HG03469 (cell line): ENCODE data around the gene SERPINB1.
"Not testable (repeated sequence)": the region's sequence is repeated elsewhere in the genome, so short reads cannot be mapped to it uniquely, and the experiment has no call there.

Experiments
- ATAC-seq: cut with Tn5 transposase; IDR thresholded peaks from one replicate; pipeline ENCODE4 v1.9.1; 2021; ENCODE audit warnings: mild to moderate bottlenecking, moderate library complexity, moderate number of reproducible peaks; ENCODE audit not compliant: unreplicated experiment

The SERPINB1 gene

DNA sequence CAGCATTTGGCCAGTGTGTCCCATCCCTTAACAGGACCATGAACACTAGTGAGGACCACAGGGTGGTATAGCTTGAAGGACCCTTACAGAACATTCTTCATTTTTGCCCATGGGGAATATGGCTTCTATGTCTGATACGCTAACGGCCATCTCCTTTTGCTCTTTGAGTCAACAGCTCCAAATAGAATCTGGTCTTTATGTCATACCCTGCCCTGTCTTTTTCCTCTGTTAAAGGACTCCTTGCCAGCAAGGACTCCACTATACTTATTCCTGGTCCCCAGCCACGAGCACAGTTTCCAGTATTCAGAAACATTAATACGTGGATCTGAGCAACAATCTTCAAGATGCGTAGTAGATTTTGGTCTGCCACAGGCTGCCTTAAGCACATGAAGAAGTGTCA, 22.5 kb downstream of the SERPINB1 start:
- ATAC-seq, result no peak

- no peak for ATAC-seq
Observed at GRCh38 chr6:2818593-2818992, 23.1 kb downstream of the SERPINB1 start.

GRCh38 chr6:2817903-2818443, 23.7 kb downstream of the SERPINB1 start:
- no peak for ATAC-seq

- ATAC-seq, result no peak
Observed at GRCh38 chr6:2816158-2816557, 25.5 kb downstream of the SERPINB1 start.

DNA sequence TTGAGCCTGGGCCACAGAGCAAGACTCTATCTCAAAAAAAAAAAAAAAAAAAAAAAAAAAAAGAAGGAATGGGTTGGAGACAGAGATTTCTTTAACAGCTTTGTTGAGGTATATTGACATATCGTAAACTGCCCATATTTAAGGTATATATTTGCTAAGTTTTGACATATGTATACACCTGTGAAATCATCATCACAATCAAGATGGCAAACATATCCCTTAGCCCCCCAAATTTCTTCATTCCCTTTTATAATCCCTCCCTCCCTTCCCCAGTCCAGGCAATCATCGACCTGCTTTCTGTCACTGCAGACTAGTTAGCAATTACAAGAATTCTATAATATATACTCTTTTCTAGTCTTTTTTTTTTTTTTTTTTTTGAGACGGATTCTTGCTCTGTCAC, 29.0 kb downstream of the SERPINB1 start:
- no peak for ATAC-seq

DNA sequence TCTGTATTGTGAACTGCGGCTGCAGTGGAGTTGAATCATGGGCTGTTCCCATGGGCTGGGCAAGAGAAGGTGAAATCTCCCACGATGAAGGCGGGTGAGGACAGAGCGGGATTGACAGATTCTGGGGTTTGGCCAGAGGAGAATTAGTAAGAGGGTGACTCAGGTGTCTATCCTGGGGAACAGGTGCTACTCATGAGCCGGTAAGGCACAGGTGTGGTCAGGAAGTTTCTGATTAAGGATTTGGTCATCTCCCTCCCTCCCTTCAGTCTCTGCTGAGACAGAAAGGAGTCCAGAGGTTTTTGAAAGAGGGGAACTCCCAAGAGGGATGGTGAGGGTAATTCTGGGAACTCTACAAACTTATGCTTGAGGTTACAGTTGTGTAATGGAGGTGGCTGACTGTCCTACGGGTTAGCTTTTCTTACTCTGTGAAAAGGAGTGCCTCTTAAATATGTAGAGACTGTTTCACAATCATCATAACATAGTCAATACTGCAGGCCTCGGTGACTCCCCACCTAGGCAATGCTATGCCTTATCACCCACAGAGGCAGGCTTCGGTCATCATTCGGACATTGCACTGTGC, 31.5 kb downstream of the SERPINB1 start:
- no peak for ATAC-seq

DNA sequence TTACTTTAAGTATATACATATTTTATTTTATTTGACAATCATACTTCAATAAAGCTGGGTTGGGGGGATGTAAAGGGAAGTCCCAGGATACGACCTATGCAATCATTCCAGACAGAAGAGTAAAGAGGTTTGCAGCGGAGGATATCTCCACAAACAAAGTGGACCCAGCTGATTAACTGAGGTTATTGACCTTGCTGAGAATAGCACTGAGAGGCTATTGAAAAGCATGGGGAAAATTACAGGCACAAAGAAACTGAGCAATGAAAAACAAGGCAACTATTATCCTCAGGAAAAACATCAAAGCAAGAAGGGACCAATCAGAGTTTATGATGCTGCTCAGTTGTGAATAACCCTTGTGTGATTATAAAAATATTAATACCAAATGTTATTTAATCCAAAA, 32.6 kb downstream of the SERPINB1 start:
- ATAC-seq, result no peak

- ATAC-seq, result no peak
Observed at GRCh38 chr6:2807342-2808090, 34.1 kb downstream of the SERPINB1 start.

- ATAC-seq, result no peak
Observed at GRCh38 chr6:2806644-2807043, 35.0 kb downstream of the SERPINB1 start.

GRCh38 chr6:2805031-2805430, 36.6 kb downstream of the SERPINB1 start:
- ATAC-seq, result no peak

DNA sequence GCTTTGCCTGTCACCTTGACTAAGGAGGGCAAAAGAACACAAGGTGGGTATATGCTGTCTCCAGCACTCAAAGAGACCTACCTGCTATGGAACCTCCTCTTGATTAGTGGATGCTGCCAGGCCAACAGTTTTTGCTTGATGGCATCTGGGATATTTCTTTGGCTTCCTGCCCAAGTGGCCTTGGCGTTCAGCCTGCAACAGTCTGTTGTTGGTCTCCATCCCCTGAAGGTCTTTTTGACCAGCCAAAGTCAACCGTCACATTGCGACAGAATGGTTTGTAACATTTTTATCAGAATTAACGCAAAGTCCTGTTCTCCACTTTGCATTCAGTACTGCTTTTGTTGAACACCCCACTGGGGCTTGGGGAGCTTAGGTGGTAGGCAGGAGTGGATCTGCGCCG, 37.1 kb downstream of the SERPINB1 start:
- ATAC-seq, result no peak

- no peak for ATAC-seq
Observed at GRCh38 chr6:2803731-2804429, 37.8 kb downstream of the SERPINB1 start.

GRCh38 chr6:2802521-2803060, 39.1 kb downstream of the SERPINB1 start:
- no peak for ATAC-seq

GRCh38 chr6:2801687-2802086, 40.0 kb downstream of the SERPINB1 start:
- not testable (repeated sequence) for ATAC-seq

DNA sequence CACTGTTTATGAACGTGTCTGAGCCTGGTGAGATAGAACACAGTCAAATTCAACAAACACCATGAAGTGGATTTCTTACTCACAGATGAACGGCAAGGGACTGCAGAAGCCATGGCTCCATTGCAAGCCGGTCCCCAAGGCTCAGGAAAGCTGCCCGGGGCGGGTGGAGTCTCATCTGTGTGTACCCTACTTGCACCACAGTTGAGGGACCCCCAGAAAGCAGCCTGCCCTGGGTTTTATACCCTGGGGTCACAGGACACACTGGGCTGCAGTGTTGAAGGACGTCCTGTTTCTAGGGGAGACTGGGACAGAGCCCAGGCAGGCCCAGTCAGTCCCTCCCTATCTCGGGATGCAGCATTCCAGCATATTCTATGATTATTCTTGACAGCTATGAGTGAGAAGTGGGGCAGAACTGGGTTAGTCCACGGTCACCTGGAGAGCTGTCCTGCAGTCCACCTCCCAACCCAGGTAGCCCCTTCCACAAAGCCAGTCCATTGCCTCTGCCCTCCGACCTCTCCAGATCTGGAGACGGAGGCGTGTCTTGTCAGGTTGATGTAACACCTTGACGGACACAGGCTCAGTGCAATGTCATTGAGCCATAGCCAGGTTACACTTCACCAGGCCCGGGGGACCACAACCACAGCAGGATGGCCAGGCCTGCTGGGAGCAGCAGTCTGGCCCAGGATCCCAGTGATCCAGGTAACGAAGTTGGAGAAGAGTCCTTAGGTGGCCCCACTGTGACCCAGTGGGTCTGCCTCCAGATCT, 40.9 kb downstream of the SERPINB1 start:
- ATAC-seq, result no peak

GRCh38 chr6:2799936-2800527, 41.6 kb downstream of the SERPINB1 start:
- ATAC-seq, result no peak

DNA sequence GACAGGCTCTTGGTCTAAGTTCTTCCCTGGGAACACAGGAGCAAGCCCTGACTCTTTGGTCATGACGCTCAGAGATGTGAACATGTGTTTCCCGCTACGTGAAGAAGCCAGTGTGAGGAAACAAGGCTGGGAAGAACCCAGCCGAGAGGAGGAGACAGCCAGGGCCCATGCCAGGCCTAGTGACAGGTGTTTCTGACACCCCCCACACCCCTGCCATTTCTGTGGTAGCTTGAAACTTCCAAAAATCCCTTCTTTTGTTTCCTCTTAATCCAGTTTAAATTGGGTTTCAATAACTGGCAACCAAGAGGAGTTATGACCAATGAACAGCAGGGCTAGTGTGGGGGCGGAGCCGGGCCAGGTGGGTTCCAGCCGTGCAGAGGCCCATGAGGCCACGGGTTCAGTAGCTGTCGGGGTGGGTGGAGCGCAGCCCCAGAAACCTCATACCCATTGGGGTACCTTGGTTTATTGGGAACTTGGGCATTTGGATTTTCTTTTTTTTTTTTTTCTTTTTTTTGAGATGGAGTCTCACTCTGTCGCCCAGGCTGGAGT, 43.0 kb downstream of the SERPINB1 start:
- no peak for ATAC-seq

DNA sequence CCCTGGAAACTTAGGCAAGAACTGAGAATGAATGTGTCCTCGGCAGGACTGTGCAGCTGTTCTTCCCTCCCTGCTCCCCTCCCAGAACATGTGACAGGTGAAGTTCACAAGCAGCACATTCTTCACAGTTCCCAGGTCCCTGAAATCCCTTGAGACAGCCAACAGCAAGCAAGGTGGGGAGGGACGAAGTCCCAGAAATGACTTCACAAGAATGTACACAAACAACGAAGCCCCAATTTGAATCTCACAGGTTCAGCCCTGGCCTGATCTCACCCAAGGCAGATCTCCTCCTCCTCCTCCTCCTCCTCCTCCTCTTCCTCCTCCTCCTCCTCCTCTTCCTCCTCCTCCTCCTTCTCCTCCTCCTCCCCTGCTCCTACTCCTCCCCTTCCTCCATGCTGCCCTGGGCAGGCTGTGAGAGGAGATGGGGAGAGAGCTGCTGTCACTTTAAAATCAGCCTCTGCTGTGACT, 44.1 kb downstream of the SERPINB1 start:
- no peak for ATAC-seq

- ATAC-seq, result no peak
Observed at GRCh38 chr6:2796861-2797260, 44.8 kb downstream of the SERPINB1 start.

DNA sequence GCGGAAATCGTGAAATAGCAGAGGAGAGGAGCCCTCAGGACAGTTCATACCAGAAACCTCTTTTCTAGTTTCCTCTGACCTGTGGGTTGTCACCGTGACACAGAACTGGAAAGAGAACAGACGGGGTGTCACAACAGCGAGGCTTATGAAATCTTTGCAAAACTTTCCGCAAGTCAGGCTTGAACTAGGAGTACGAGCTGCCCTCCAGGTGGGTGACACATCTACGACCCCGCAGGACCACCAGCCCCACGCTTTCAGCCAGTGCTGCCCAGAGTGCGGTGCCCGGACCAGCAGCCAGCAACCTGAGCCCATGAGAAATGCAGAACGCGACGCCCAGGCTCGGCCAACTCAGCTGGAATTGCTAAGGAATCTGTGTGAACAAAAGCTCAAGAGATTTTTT, 45.7 kb downstream of the SERPINB1 start:
- ATAC-seq, result no peak
